Kidney epithelial cell (primary cell): Measurements from ENCODE around the gene STIM2. TPM values are rescaled to one million over a fixed set of nuclear protein-coding genes. Genes with fewer than 3 reads are reported as not detected.

Source experiments
- DNase-seq: peaks from one replicate; pipeline ENCODE4 v3.0.0-alpha.2; 2010; ENCODE audit warnings: low read depth
- H3K27me3 ChIP-seq: 2 replicates; pipeline ENCODE4 v1.6.0; 2011; ENCODE audit warnings: low read length; ENCODE audit not compliant: control insufficient read depth, insufficient read depth
- H3K36me3 ChIP-seq: 2 replicates; pipeline ENCODE4 v1.5.1; 2011; ENCODE audit warnings: low read length; ENCODE audit not compliant: control insufficient read depth, insufficient read depth
- H3K4me3 ChIP-seq: 2 replicates; pipeline ENCODE4 v1.5.1; 2011; ENCODE audit warnings: low read depth, mild to moderate bottlenecking, control low read depth, low read length
- CTCF ChIP-seq: IDR thresholded peaks from 2 replicates; pipeline ENCODE4 v1.5.1; 2011; ENCODE audit warnings: mild to moderate bottlenecking, moderate library complexity, low read length, control low read depth, inconsistent platforms; ENCODE audit not compliant: insufficient read depth, poor library complexity, severe bottlenecking
- total RNA-seq: library from RNA; depleted of rRNA; stranded (reverse); fragments of >200 nt; gene quantifications from 2 replicates; pipeline ENCODE4 v1.2.3, GENCODE V29; 2015

The STIM2 gene
- total RNA-seq, 1 donor from 2014 or later: 12.0 TPM

GRCh38 chr4:26995316-26995715, 134.7 kb downstream of the STIM2 start:
- H3K4me3 ChIP-seq: no peak overlapping the region
- no peaks in the 10 kb centered on the region for H3K27me3 ChIP-seq
- no peak for DNase-seq
- no peak for TF ChIP-seq CTCF
- no peaks in the 10 kb centered on the region for H3K36me3 ChIP-seq

DNA sequence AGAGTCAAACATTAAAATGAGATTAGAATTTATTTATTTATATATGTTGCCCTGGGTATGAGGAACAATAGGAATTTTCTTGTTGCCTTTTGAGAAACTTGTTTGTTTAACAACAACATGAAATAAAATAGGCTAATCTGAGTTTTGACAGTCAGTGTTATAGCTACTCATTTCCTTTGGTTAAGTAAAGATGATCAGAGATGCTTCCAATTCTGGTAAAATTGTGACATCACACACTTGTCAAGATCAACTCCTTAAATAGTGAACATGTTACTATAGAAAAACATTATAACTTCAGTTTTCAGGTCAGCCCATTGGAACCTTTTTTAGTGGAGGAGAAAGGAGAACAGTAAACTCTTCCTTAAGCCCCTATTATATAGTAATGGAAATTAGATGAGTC, 136.1 kb downstream of the STIM2 start:
- Histone ChIP-seq H3K27me3 (no peaks in the 10 kb centered on the region), H3K36me3 (no peaks in the 10 kb centered on the region), H3K4me3 (no peak overlapping the region)
- DNase-seq: no peak
- TF ChIP-seq CTCF: no peak

DNA sequence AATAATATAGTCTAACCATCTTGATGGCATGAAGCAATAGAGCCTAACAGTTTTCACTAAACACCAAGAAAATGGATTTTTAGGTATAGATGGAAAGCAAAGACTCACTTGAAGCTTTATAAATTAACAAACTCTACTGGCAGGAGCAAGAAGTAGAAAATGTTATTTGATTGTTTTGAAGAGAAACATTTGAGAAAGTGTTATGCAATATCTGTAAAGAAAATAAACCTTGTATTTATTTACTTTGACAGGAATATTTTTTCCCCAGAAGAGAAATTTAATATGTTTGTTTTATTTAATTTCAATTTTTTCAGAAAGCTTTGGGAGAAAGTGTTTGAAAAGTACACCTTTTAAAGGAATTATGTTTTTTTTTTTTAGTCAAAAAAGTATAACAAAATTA, 139.0 kb downstream of the STIM2 start:
- no peak for DNase-seq
- Histone ChIP-seq H3K36me3 (no peaks in the 10 kb centered on the region), H3K4me3 (no peak overlapping the region), H3K27me3 (no peaks in the 10 kb centered on the region)
- TF ChIP-seq CTCF: no peak

- Histone ChIP-seq H3K4me3 (no peak overlapping the region), H3K36me3 (no peaks in the 10 kb centered on the region), H3K27me3 (no peaks in the 10 kb centered on the region)
- TF ChIP-seq CTCF: no peak
- DNase-seq: no peak
Observed at GRCh38 chr4:27000122-27000521, 139.5 kb downstream of the STIM2 start.

DNA sequence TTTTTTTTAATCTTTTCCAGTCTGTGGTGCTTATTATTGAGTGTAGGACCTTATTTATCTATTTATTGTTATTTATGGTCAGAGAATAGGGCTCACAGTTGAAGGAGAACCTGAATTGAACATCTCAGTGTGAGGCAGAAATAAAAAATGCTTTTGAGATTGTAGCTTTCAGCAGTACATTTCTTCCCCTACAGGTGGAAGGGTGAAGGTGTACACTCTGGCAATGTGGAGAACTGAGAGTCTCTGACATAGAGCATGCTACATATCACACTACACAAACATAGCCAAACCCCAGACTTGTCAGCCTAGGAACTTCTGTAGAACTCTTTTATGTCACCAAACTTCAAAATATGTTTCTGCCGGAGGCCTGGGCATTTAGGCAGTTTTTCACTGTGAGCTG, 140.2 kb downstream of the STIM2 start:
- no peak overlapping the region for H3K4me3 ChIP-seq
- no peak for DNase-seq
- peak; percentile 36 for TF ChIP-seq CTCF
- H3K36me3 ChIP-seq: no peaks in the 10 kb centered on the region
- H3K27me3 ChIP-seq: no peaks in the 10 kb centered on the region

DNA sequence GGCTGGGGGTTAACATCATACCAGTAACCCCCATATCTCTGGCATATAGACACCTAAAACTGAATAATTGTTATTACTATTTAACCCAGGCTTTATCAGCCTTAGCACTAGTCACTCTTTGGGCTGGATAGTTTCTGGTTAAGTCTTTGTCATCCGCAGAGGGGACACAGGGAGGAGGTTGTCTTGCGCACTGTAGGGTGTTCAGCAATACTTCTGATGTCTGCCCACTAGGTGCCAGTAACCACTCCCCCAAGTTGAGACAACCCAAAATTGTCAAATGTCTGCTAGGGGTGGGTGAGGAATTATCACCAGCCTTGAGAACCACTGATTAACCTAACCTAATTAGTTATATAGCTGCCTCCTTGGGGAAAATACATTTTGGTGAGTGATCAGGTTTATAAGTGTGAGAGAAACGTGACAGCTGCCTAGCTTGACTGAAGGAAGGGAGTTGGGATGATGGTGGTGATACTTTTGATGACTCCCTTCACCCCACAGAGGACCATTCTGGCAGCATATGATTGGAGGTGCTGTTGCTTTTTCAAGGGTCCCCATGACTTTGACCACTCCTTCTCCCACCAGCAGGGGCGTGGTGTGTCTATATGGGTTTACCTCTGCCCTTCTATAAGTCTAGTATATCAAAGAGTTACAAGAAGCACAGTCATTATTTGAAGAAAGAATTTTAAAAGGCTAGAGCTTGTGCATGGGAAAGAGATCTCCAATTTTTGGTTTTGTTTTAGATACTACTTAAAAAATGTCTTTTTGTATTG, 140.9 kb downstream of the STIM2 start:
- no peak for TF ChIP-seq CTCF
- DNase-seq: no peak
- no peak overlapping the region for H3K4me3 ChIP-seq
- no peaks in the 10 kb centered on the region for H3K36me3 ChIP-seq
- no peaks in the 10 kb centered on the region for H3K27me3 ChIP-seq
